LNCaP clone FGC (cell line): ENCODE results near the gene SND1.

ENCODE experiments used
- DNase-seq: peaks from one replicate; pipeline ENCODE4 v3.0.0-alpha.2; 2011; ENCODE audit warnings: low read depth
- H3K4me3 ChIP-seq: 2 replicates; pipeline ENCODE4 v1.5.1; 2011; ENCODE audit warnings: mild to moderate bottlenecking, low read depth, low read length, control low read depth
- CTCF ChIP-seq: IDR thresholded peaks from 2 replicates; pipeline ENCODE4 v1.5.1; 2012; ENCODE audit warnings: mild to moderate bottlenecking; ENCODE audit not compliant: control insufficient read depth, insufficient read depth; ENCODE audit errors: extremely low read depth

The SND1 gene

GRCh38 chr7:127658970-127659630 lies 7.1 kb downstream of the SND1 start:
- no peak for TF ChIP-seq CTCF
- DNase-seq: no peak
- no peak overlapping the region for H3K4me3 ChIP-seq

GRCh38 chr7:127665922-127666321 lies 13.9 kb downstream of the SND1 start:
- H3K4me3 ChIP-seq: peak overlapping the region; percentile 34
- TF ChIP-seq CTCF: no peak
- DNase-seq: no peak

GRCh38 chr7:127666602-127667001 lies 14.6 kb downstream of the SND1 start:
- DNase-seq: peak; percentile 92
- H3K4me3 ChIP-seq: peak overlapping the region; percentile 34
- TF ChIP-seq CTCF: no peak

- no peak for TF ChIP-seq CTCF
- DNase-seq: no peak
- H3K4me3 ChIP-seq: no peak overlapping the region
Observed at GRCh38 chr7:127667017-127667670, 15.2 kb downstream of the SND1 start.

GRCh38 chr7:127667759-127668530 lies 16.0 kb downstream of the SND1 start:
- no peak overlapping the region for H3K4me3 ChIP-seq
- no peak for DNase-seq
- TF ChIP-seq CTCF: no peak

- DNase-seq: no peak
- TF ChIP-seq CTCF: no peak
- no peak overlapping the region for H3K4me3 ChIP-seq
Observed at GRCh38 chr7:127671341-127671740, 19.3 kb downstream of the SND1 start.
